ENCODE measurements around the gene C19orf12. TPM values are rescaled to one million over a fixed set of nuclear protein-coding genes. Genes with fewer than 3 reads are reported as not detected.

The C19orf12 gene
- polyA plus RNA-seq, 3 donors from 2014 or later = 32.4 to 68.3 (median 60.3) TPM

DNA sequence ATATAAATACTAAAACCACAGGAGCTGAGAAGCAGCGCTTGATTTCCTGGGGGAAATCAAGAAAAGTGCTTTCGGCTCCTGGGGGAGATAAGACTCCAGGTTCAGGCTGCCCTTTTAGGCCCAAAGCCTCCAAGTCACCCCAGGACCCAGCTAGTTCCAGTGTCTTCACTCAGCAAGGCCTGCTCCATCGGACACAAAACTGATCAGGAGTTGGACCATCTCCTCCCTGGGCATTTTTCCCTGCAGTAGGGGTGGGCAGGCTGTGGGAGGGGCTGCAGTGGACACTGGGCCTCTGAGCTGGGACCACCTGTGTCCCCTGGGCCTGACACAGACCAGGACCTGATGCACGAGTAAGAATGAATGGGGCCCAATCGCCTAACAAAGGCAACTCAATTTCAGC, 15.2 kb downstream of the C19orf12 start:
- no peak overlapping the region for H3K4me3 Mint-ChIP-seq
- H3K9me3 Mint-ChIP-seq = no peaks in the 10 kb centered on the region
- peaks cover 0 to 1% (median 1%) of the 10 kb centered on the region in 3 donors for H3K27me3 Mint-ChIP-seq (ENCODE audit: low read depth in 3 of 3)
- no peak overlapping the region for H3K27ac Mint-ChIP-seq
- no peak for DNase-seq
- H3K4me1 Mint-ChIP-seq = peaks cover 7 to 15% of the 10 kb centered on the region in 2 donors
- H3K36me3 Mint-ChIP-seq = peaks cover 0 to 5% (median 1%) of the 10 kb centered on the region in 3 donors

DNA sequence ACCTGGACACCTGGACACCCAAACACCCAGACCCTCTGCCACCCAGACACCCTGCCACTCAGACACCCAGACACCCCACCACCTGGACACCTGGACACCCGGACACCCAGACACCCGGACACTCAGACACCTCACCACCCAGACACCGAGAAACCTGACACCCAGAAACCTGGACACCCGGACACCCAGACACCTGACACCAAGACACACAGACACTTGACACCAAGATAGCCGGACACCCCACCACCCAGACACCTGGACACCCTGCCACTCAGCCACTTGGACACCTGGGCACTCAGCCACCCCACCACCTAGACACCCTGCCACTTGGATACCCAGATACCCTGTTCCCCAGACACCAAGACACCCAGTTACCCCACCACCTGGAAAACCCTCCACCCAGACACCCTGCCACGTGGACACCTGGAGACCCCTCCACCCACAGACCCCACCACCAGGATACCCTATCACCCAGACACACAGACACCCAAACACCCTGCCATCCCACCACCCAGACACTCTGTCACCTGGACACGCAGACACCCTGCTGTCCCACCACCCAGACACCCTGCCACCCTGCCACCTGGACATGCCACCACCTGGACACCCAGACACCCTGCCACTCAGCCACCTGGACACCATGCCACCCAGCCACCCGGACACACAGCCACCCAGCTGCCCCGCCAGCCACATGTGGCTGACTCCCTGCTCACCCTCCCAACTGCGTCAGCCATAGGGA, 17.4 kb downstream of the C19orf12 start:
- peaks cover 0 to 1% (median 1%) of the 10 kb centered on the region in 3 donors for H3K27me3 Mint-ChIP-seq (ENCODE audit: low read depth in 3 of 3)
- peaks cover 10 to 19% of the 10 kb centered on the region in 2 donors for H3K4me1 Mint-ChIP-seq
- no peak for DNase-seq
- no peaks in the 10 kb centered on the region for H3K9me3 Mint-ChIP-seq
- H3K36me3 Mint-ChIP-seq = peaks cover 0 to 3% (median 0%) of the 10 kb centered on the region in 3 donors
- H3K27ac Mint-ChIP-seq = peak overlapping the region; percentile 55 to 84 (median 73)
- no peak overlapping the region for H3K4me3 Mint-ChIP-seq

DNA sequence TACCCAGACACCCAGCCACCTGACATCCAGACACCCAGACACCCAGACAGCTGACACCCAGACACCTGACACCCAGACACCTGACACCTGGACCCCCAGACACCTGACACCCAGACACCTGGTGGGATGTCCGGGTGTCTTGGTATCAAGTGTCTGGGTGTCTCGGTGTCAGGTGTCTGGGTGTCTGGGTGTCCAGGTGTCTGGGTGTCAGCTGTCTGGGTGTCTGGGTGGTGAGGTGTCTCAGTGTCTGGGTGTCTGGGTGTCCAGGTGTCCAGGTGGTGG, 18.6 kb downstream of the C19orf12 start:
- peaks cover 0 to 1% (median 1%) of the 10 kb centered on the region in 3 donors for H3K27me3 Mint-ChIP-seq (ENCODE audit: low read depth in 3 of 3)
- H3K27ac Mint-ChIP-seq = peak overlapping the region in 5 of 6 donors; percentile 1 to 77 (median 40)
- H3K4me3 Mint-ChIP-seq = no peak overlapping the region
- DNase-seq = no peak
- peaks cover 10 to 19% of the 10 kb centered on the region in 2 donors for H3K4me1 Mint-ChIP-seq
- H3K36me3 Mint-ChIP-seq = no peaks in the 10 kb centered on the region
- no peaks in the 10 kb centered on the region for H3K9me3 Mint-ChIP-seq

DNA sequence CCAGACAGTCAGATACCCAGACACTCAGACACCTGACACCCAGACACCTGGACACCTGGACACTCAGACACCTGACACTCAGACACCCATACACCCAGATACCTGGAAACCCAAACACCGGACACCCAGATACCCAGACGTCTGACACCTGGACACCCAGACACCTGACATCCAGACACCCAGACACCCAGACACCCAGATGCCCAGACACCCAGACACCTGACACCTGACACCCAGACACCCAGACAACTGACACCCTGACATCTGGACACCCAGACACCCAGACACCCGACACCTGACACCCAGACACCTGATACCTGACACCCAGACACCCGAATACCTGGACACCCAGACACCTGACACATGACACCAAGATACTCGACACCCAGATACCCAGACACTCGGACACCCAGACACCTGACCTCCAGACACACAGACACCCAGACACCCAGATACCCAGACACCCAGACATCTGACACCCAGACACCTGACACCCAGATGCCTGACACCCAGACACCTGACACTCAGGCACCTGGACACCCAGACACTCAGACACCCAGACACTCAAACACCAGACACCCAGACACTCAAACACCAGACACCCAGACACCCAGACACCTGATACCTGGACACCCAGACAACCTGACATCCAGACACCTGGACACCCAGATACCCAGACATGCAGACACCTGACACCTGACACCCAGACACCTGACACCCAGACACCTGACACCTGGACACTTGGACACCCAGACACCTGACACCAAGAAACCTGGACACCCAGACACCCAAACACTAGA, 19.1 kb downstream of the C19orf12 start:
- DNase-seq = no peak
- Mint-ChIP-seq H3K9me3 (no peaks in the 10 kb centered on the region), H3K27ac (peak overlapping the region in 5 of 6 donors; percentile 1 to 71 (median 40)), H3K36me3 (no peaks in the 10 kb centered on the region), H3K4me3 (no peak overlapping the region), H3K4me1 (peaks cover 14 to 24% of the 10 kb centered on the region in 2 donors), H3K27me3 (ENCODE audit: low read depth in 3 of 3) (peaks cover 0 to 1% (median 1%) of the 10 kb centered on the region in 3 donors)

DNA sequence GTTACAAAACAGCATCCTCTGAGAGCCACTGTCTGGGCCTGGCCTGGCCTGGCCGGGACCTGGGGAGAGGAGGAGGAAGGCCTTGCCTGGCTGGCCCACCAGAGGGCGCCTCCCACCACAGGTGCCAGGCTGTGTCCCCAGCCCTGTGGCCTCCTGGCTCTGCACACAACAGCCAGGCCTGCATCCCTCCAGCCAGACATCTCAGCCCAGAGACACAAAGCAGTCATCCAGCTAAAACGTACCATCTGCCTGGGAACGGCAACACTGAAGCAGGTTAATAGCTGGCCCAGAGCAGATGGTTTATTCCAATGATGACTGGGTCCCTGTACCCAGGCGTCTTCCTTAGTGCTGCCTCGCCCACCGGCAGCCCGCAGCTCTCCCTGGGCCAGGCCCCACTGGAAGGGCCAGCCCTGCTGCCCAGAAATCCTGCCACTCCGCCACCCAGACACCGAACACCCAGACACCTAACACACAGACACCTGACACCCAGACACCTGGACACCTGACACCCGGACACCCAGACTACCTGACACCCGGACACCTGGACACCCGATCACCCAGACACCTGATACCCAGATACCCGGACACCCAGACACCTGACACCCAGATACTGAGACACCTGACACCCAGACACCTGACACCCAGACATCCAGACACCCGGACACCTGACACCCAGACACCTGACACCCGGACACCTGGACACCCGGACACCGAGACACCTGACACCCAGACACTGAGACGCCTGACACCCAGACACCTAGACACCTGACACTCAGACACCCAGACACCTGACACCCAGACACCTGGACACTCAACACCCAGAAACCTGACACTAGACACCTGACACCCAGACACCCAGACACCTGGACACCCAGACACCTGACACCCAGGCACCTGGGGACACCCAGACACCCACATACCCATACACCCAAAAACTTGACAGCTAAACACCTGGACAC, 20.1 kb downstream of the C19orf12 start:
- H3K36me3 Mint-ChIP-seq = no peaks in the 10 kb centered on the region
- H3K4me1 Mint-ChIP-seq = peaks cover 20 to 30% of the 10 kb centered on the region in 2 donors
- peaks cover 0 to 3% (median 0%) of the 10 kb centered on the region in 6 donors for H3K9me3 Mint-ChIP-seq
- peak; percentile 79 to 82 (median 82) for DNase-seq
- H3K27ac Mint-ChIP-seq = peak overlapping the region; percentile 23 to 85 (median 75)
- no peak overlapping the region for H3K4me3 Mint-ChIP-seq
- peaks cover 0 to 1% (median 1%) of the 10 kb centered on the region in 3 donors for H3K27me3 Mint-ChIP-seq (ENCODE audit: low read depth in 3 of 3)

DNA sequence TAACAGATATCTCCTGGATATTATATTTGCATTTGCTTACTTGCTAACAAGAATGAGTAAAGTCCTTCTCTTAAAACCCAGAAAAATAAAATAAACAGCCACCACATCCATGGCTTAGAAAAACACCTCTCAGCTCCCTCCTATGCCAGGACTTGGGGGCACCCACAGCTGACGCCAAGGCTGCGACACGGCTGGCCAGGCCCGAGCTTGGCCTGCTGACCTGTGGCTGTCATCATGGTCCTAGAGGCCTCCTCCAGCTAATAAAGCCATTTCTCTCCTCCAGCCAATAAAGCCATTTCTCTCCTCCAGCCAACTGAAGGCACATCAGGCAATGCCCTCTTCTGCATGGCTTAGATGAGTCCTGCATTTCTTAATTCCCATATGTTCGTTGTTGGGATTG, 20.9 kb downstream of the C19orf12 start:
- Mint-ChIP-seq H3K4me1 (peaks cover 26 to 35% of the 10 kb centered on the region in 2 donors), H3K27ac (peak overlapping the region; percentile 23 to 85 (median 75)), H3K27me3 (ENCODE audit: low read depth in 3 of 3) (peaks cover 1 to 3% (median 1%) of the 10 kb centered on the region in 3 donors), H3K9me3 (peaks cover 0 to 6% (median 1%) of the 10 kb centered on the region in 6 donors), H3K4me3 (no peak overlapping the region), H3K36me3 (peaks cover 4 to 6% (median 4%) of the 10 kb centered on the region in 3 donors)
- no peak for DNase-seq

DNA sequence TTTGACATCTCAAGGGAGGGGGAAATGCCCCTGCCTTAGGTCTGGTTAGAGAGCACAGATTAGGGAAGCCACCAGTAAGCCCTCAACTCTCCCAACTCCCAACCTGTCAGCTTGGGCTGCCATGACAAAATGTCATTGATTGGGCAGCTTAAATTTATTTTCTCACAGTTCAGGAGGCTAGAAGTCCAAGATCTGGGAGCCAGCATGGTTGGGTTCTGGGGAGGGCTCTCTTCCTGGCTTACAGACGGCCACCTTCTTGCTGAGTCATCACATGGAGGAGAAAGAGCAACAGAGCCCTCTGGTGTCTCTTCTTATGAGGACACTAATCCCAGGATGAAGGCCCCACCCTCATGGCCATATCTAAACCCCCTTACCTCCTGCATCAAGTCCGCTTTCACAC, 24.2 kb downstream of the C19orf12 start:
- Mint-ChIP-seq H3K36me3 (peaks cover 4 to 9% (median 4%) of the 10 kb centered on the region in 3 donors), H3K27ac (peak overlapping the region; percentile 26 to 85 (median 74)), H3K9me3 (peaks cover 0 to 6% (median 1%) of the 10 kb centered on the region in 6 donors), H3K4me3 (no peak overlapping the region), H3K4me1 (peaks cover 55 to 56% of the 10 kb centered on the region in 2 donors), H3K27me3 (ENCODE audit: low read depth in 3 of 3) (peaks cover 0 to 3% (median 1%) of the 10 kb centered on the region in 3 donors)
- DNase-seq = peak; percentile 73 to 75 (median 74)

DNA sequence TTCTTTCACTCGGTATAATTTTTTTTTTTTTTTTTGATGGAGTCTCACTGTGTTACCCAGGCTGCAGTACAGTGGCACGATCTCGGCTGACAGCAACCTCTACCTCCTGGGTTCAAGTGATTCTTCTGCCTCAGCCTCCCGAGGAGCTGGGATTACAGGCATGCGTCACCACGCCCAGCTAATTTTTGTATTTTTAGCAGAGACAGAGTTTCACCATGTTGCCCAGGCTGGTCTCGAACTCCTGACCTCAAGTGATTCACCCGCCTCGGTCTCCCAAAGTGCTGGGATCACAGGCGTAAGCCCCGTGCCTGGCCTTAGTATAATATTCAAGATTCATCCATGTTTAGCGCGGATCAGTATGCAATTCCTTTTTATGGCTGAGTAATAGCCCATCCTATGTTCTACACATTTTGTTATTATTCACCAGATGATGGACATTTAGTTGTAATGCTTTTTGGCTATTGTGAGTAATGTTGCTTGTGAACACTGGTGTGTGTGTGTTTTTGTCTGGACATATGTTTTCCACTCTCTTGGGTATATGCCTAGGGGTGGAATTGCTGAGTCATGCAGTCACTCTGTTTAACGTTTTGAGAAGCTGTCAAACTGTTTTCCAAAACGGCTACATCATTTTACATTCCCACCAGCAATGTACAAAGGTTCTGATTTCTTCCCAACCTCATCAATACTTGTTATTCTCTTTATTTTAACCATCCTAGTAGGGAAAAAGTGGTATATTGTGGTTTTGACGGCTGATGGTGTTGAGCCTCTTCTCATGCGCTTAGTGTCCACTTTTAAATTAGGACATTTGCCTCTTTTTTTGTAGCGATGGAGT, 26.9 kb downstream of the C19orf12 start:
- no peak for DNase-seq
- Mint-ChIP-seq H3K27ac (peak overlapping the region in 5 of 6 donors; percentile 53 to 85 (median 72)), H3K4me3 (peak overlapping the region in 2 of 5 donors; percentile 48 to 62), H3K27me3 (ENCODE audit: low read depth in 3 of 3) (peaks cover 0 to 3% (median 0%) of the 10 kb centered on the region in 3 donors), H3K9me3 (peaks cover 0 to 6% (median 1%) of the 10 kb centered on the region in 6 donors), H3K36me3 (peaks cover 4 to 9% (median 4%) of the 10 kb centered on the region in 3 donors), H3K4me1 (peaks cover 62 to 64% of the 10 kb centered on the region in 2 donors)

DNA sequence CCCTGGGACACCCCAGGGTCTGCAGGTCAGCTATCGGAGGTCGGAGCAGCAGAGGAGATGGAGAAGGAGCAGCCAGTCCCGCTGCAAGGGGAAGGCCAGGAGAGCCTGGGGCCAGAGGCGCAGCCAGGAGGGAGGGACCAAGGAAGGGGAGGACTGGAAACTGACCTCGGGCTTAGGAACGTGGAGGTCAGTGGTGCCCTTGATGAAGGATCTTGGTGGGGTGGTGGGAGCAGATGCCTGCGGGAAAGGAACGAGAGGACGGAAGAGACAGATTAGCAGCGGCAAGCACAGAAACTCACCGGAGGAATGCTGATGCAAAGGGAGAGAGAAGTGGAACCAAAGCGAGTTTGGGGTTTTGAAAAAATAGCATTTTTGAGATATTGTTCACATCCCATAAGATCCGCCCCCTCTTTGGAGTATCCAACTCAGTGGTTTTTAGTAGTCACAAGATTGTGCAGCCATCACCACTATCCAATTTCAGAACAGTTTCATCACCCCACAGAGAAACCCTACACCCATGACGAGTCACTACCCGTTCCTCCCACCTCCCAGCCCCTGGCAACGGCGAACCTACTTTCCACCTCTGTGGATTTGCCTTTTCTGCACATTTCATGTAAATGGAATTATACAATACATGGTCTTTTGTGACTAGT, 27.7 kb downstream of the C19orf12 start:
- peak overlapping the region in 3 of 6 donors; percentile 40 to 74 (median 73) for H3K27ac Mint-ChIP-seq
- peaks cover 0 to 6% (median 1%) of the 10 kb centered on the region in 6 donors for H3K9me3 Mint-ChIP-seq
- H3K27me3 Mint-ChIP-seq (ENCODE audit: low read depth in 3 of 3) = peaks cover 0 to 3% (median 2%) of the 10 kb centered on the region in 3 donors
- no peak for DNase-seq
- H3K4me3 Mint-ChIP-seq = no peak overlapping the region
- peaks cover 70 to 71% of the 10 kb centered on the region in 2 donors for H3K4me1 Mint-ChIP-seq
- peaks cover 4 to 9% (median 4%) of the 10 kb centered on the region in 3 donors for H3K36me3 Mint-ChIP-seq

DNA sequence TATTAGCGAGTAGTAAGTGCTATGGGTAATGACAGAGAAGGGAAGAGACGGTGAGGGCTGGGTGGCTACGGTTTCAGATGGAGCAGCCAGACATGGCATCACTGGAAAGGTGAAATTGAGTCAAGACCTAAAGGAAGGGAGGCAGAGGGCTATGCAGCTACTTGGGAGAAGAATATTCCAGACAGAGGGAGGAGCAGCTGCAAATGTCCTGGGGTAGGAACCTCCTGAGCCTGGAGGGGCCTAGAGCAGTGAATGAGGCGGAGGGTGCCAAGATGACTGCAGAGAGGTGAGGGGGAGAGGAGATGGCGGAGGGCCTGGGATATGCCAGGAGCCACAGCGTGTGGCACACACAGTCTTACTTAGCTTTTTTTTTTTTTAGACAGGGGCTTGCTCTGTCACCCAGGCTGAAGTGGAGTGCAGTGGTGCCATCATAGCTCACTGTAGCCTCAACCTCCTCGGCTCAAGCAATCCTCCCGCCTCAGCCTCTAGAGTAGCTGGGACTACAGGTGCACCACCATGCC, 28.7 kb downstream of the C19orf12 start:
- peaks cover 79 to 81% of the 10 kb centered on the region in 2 donors for H3K4me1 Mint-ChIP-seq
- H3K36me3 Mint-ChIP-seq = peaks cover 4 to 9% (median 4%) of the 10 kb centered on the region in 3 donors
- peaks cover 0 to 6% (median 1%) of the 10 kb centered on the region in 6 donors for H3K9me3 Mint-ChIP-seq
- no peak for DNase-seq
- H3K27me3 Mint-ChIP-seq (ENCODE audit: low read depth in 3 of 3) = peaks cover 0 to 3% (median 2%) of the 10 kb centered on the region in 3 donors
- peak overlapping the region in 1 of 5 donors; percentile 49 for H3K4me3 Mint-ChIP-seq
- H3K27ac Mint-ChIP-seq = peak overlapping the region in 5 of 6 donors; percentile 13 to 69 (median 64)

DNA sequence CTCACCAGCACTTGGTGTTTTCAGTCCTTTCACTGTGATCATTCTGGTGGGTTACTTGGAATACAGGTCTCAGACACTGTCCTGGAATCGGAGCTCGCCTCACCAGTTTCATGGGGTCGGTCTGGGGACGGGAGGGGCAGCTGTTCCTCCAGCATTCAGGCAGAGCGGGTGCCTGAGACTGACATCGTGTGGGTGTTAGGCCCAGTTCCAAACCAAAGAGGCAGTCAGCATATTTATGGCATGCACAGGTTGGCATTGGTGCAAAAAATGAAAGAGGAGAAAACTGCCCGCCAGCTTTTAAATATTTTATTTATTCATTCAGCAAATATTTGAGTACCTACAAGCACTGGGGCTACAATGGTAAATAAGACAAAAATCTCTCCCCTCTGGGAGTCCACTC, 29.7 kb downstream of the C19orf12 start:
- peak overlapping the region; percentile 37 to 82 (median 56) for H3K27ac Mint-ChIP-seq
- no peak for DNase-seq
- peaks cover 0 to 4% (median 1%) of the 10 kb centered on the region in 6 donors for H3K9me3 Mint-ChIP-seq
- peaks cover 9 to 11% (median 9%) of the 10 kb centered on the region in 3 donors for H3K27me3 Mint-ChIP-seq (ENCODE audit: low read depth in 3 of 3)
- H3K4me3 Mint-ChIP-seq = peak overlapping the region in 1 of 5 donors; percentile 20
- peaks cover 79 to 82% of the 10 kb centered on the region in 2 donors for H3K4me1 Mint-ChIP-seq
- peaks cover 4 to 9% (median 4%) of the 10 kb centered on the region in 3 donors for H3K36me3 Mint-ChIP-seq

Measured in immature natural killer cell (primary cell).